Neural cell (in vitro differentiated cells): Measurements from ENCODE around the gene ATP6V0A4.

ENCODE experiments used
- EP300 ChIP-seq: fragments of 450-650 bp; conservative IDR thresholded peaks from 2 replicates; pipeline ENCODE4 v1.6.1; 2014; ENCODE audit warnings: antibody characterized with exemption, mild to moderate bottlenecking, moderate library complexity; ENCODE audit not compliant: poor library complexity, severe bottlenecking
- EZH2 ChIP-seq: fragments of 200-600, 300-800 bp; shearing (Covaris generic), sonication (generic); IDR thresholded peaks from 2 replicates; pipeline ENCODE4 v1.6.1; 2014; ENCODE audit warnings: antibody characterized with exemption, low read length, borderline replicate concordance, mild to moderate bottlenecking; ENCODE audit not compliant: insufficient read depth, poor library complexity, severe bottlenecking
- POLR2AphosphoS5 ChIP-seq: IDR thresholded peaks from 2 replicates; pipeline ENCODE4 v1.6.1; 2012
- RAD21 ChIP-seq: fragments of 450-650 bp; conservative IDR thresholded peaks from 2 replicates; pipeline ENCODE4 v1.6.1; 2014; ENCODE audit warnings: antibody characterized with exemption, mild to moderate bottlenecking, moderate library complexity
- SMC3 ChIP-seq: fragments of 450-650 bp; conservative IDR thresholded peaks from 2 replicates; pipeline ENCODE4 v1.6.1; 2014; ENCODE audit warnings: antibody characterized with exemption, mild to moderate bottlenecking, moderate library complexity; ENCODE audit not compliant: poor library complexity
- TAF1 ChIP-seq: IDR thresholded peaks from 2 replicates; pipeline ENCODE4 v1.6.1; 2012; ENCODE audit warnings: low read depth
- TF ChIP-seq, protein P1 (sequence below): fragments of 450-650 bp; IDR thresholded peaks from 2 replicates; pipeline ENCODE4 v1.5.1; 2014; ENCODE audit warnings: antibody characterized with exemption, mild to moderate bottlenecking, moderate library complexity; ENCODE audit not compliant: poor library complexity, severe bottlenecking
- TF ChIP-seq, protein P2 (sequence below): IDR thresholded peaks from 2 replicates; pipeline ENCODE4 v1.6.1; 2012; ENCODE audit warnings: borderline replicate concordance

DNA sequence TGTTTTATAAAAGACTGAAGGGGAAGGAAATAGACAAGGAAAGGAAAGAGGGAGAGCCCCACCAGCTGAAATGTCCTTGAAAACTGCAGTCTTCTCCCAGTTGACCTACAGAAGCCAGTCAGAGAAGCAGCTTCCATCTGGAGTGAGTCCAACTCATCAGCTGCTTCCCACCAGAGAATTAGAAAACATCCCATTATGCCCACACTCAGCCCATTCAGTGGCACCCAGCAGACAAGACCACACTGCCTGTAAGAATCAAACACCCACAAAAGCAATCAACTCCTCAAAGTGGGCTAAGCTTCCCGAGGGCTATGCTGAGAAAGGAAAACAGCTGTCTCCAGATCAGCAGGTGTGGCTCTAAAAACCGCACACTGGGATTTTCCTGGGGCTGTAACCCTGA, 29.8 kb downstream of the ATP6V0A4 start:
- TF ChIP-seq, protein P1, sequence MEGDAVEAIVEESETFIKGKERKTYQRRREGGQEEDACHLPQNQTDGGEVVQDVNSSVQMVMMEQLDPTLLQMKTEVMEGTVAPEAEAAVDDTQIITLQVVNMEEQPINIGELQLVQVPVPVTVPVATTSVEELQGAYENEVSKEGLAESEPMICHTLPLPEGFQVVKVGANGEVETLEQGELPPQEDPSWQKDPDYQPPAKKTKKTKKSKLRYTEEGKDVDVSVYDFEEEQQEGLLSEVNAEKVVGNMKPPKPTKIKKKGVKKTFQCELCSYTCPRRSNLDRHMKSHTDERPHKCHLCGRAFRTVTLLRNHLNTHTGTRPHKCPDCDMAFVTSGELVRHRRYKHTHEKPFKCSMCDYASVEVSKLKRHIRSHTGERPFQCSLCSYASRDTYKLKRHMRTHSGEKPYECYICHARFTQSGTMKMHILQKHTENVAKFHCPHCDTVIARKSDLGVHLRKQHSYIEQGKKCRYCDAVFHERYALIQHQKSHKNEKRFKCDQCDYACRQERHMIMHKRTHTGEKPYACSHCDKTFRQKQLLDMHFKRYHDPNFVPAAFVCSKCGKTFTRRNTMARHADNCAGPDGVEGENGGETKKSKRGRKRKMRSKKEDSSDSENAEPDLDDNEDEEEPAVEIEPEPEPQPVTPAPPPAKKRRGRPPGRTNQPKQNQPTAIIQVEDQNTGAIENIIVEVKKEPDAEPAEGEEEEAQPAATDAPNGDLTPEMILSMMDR = no peak
- no peak for TF ChIP-seq TAF1
- TF ChIP-seq, protein P2, sequence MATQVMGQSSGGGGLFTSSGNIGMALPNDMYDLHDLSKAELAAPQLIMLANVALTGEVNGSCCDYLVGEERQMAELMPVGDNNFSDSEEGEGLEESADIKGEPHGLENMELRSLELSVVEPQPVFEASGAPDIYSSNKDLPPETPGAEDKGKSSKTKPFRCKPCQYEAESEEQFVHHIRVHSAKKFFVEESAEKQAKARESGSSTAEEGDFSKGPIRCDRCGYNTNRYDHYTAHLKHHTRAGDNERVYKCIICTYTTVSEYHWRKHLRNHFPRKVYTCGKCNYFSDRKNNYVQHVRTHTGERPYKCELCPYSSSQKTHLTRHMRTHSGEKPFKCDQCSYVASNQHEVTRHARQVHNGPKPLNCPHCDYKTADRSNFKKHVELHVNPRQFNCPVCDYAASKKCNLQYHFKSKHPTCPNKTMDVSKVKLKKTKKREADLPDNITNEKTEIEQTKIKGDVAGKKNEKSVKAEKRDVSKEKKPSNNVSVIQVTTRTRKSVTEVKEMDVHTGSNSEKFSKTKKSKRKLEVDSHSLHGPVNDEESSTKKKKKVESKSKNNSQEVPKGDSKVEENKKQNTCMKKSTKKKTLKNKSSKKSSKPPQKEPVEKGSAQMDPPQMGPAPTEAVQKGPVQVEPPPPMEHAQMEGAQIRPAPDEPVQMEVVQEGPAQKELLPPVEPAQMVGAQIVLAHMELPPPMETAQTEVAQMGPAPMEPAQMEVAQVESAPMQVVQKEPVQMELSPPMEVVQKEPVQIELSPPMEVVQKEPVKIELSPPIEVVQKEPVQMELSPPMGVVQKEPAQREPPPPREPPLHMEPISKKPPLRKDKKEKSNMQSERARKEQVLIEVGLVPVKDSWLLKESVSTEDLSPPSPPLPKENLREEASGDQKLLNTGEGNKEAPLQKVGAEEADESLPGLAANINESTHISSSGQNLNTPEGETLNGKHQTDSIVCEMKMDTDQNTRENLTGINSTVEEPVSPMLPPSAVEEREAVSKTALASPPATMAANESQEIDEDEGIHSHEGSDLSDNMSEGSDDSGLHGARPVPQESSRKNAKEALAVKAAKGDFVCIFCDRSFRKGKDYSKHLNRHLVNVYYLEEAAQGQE = no peak
- TF ChIP-seq RAD21 = no peak
- no peak for TF ChIP-seq POLR2AphosphoS5
- no peak for TF ChIP-seq EZH2
- no peak for TF ChIP-seq EP300
- TF ChIP-seq SMC3 = no peak
